HG02763 (cell line): ENCODE data around the gene IRF7.
"Not testable (repeated sequence)": the region's sequence is repeated elsewhere in the genome, so short reads cannot be mapped to it uniquely, and the experiment has no call there.

Experiments used
- ATAC-seq: cut with Tn5 transposase; IDR thresholded peaks from one replicate; pipeline ENCODE4 v1.9.1; 2021; ENCODE audit warnings: mild to moderate bottlenecking, moderate library complexity; ENCODE audit not compliant: unreplicated experiment

IRF7 gene

GRCh38 chr11:586376-587316, 29.1 kb downstream of the IRF7 start:
- no peak for ATAC-seq

DNA sequence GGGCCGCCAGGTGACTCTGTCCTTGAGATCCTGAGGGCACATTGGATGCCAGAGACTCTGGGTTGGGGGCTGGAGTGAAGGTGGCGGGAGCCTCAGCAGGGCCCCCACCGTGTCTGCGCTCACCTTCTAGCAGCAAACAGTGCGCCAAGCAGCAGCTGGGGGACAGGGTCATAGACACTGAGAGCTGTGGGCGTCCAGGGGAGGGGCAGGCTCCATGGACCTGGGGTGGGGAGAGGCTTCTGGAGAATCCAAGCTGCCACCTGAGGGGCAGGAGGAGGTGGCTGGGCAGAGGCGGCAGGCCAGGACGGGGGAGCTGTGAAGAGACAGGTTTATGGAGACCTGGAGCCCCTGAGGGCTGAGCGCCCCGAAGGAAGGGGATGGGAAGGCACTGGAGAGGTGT, 31.5 kb downstream of the IRF7 start:
- ATAC-seq = no peak

DNA sequence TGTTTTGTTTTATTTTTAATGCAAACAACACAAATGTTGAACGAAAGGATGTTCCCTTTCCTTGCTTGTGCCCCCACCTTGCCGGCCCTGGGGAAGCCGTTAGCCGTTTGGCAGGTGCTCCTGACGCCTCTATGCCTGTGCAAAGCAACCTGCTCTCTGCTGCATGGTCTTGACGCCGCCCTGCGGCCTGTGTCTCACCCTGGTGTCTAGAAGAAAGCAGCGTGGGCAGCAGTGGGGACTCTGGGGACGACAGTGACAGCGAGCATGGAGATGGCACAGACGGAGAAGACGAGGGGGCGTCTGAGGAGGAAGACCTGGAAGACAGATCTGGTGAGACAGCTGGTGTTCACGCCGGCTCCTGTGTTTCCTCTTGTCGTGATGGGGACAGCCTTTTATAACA, 34.0 kb downstream of the IRF7 start:
- ATAC-seq = no peak

- no peak for ATAC-seq
Observed at GRCh38 chr11:581342-581741, 34.4 kb downstream of the IRF7 start.

GRCh38 chr11:579830-580601, 35.7 kb downstream of the IRF7 start:
- ATAC-seq = no peak

DNA sequence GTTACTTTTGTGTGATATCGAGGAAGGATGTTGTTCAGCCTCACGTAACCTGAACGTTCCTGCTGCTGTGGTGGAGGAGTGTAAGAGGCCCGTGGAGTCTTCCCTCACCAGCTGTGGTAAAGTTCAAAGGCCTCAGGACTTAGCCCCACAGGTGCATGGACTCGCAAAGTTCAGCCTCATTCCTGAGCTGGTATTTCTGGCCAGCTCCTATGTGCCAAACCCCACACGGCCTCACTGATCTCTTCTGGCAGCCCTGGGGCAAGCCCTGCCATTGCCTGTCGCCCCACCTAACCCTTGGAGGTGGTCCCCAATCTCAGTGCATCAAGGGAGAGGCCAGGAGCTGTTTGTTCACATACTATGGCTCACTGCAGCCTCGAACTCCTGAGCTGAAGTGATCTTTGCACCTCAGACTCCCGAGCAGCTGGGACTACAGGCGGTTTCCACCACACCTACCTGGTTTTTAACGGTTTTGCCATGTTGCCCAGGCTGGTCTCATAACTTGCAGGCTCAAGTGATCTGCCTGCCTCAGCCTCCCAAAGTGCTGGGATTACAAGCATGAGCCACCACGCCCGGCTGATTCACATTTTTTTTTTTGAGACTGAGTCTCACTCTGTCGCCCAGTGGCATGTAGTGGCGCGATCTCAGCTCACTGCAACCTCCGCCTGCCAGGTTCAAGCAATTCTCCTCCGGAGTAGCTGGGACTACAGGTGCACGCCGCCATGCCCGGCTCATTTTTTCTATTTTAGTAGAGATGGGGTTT, 37.3 kb downstream of the IRF7 start:
- ATAC-seq = no peak

- ATAC-seq = no peak
Observed at GRCh38 chr11:577611-577894, 38.2 kb downstream of the IRF7 start.

DNA sequence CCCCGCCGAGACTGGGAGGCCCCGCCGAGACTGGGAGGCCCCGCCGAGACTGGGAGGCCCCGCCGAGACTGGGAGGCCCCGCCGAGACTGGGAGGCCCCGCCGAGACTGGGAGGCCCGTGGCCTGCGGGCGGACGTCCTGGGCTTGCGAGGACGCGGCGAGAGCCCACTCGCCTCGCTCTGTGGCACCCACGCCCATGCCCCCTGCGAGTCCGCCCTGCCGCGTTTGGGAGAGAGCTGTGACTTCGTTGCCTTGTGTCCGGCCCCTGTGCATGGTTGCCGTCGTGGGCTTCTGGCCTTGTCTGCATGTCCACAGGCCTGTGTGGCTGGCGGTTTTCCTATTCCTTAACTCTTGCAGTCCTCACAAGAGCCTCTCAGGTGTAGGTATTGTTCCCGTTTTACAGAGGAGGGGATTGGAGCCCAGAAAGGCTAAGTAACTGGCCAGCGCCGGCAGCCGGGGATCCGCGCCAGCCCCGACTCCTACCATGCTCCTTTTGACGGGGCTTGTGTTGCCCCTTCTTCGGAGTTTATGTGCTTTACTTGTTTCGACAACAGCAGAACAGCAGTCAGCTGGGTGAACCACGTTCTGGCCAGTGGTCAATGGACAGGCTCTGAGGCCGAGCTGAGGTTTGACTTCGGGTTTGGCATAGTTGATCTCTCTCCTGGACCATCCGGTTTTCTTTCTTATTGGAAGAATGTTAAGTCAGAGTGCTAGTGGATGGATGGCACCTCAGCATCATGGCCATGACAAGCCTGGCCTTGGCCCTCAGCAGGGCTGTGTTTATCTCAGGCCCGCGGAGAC, 38.7 kb downstream of the IRF7 start:
- ATAC-seq = no peak

DNA sequence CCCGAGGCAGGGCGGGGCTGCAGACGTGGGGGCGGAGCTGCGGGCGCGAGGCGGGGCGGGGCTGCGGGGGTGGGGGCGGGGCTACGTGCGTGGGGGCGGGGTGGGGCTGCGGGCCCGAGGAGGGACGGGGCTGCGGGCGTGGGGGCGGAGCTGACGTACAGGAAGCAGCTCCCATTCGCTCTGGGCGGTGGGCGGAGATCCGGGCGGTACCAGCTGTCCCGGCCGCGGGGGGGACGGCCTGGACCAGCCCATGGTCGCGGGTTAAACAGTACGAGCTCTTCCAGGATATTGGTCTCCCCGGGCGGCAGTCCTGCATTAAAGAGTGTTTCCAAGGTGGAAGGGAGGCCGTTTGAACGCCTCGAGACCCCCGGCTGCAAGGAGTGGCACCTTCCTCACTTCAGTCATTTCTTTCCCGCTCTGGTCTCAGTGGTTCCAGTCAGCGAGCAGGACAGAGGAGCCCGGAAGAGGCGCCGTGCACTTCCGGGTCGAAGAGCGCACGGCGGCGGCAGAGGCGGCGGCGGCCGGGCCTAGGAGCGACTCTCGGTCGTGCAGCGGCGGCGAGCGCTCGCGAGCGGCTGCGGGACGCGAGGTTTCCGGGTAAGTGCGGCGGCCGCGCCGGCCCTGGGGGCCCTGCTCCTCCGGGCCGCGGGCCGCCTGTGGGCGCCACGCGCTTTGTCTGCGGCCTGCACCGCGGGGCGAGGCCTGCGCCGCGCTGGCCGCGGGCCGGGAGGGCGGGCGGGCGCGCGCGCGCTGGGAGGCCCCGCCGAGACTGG, 39.6 kb downstream of the IRF7 start, which contains the start of gene PHRF1:
PHRF1 (plus strand) TSS at position 475 of the 773 bp plus-strand sequence. CDS start 5,043 bp downstream, outside the sequence.
- peak; percentile 88 for ATAC-seq

- peak; percentile 38 for ATAC-seq
Observed at GRCh38 chr11:575313-575995, 40.3 kb downstream of the IRF7 start.

GRCh38 chr11:574632-575312, 41.0 kb downstream of the IRF7 start:
- no peak for ATAC-seq

DNA sequence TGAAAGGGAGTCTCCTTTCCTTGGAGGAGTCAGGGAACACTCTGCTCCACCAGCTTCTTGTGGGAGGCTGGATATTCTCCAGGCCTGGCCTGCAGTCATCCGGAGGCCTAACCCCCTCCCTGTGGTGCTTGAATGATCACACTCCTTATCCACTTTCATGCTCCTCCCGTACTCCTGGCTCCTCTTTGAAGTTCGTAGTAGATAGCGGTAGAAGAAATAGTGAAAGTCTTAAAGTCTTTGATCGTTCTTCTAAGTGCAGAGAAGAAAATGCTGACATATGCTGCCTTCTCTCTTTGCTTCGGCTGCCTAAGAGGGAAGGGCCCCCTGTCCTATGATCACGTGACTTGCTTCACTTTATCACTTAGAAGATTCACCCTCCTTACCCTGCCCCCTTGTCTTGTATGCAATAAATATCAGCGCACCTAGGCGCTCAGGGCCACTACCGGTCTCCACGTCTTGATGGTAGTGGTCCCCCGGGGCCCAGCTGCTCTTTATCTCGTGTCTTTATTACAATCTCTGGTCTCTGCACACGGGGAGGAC, 41.6 kb downstream of the IRF7 start:
- not testable (repeated sequence) for ATAC-seq

DNA sequence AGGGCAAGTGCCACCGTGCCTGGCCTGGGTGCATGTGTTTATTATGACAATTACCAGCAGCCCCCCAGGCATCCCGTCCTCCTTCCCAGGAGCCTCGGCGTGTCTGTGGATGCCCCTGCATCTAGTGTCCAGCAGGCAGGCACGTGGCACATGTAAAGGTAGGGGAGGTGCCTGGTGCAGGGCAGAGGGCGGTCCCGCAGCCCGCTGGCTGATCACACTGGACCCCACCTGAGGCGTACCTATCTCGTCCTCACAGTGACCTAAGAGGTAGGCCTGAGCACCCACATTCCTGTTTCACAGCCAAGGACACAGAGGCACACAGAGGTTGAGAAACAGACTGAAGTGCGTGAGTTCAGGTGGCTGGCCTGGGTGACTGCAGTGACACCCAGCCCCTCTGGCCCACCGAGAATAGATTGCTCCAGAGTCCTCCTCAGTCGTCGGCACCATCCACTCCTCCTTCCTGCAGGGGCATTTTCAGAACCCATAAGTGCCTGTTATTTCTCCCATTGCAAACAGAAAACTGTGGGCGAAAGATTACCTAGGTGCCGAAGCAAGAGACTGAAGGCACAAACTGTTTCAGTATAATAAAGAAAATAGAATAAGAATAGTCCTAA, 42.5 kb downstream of the IRF7 start:
- ATAC-seq = no peak

- ATAC-seq = no peak
Observed at GRCh38 chr11:571802-572185, 44.0 kb downstream of the IRF7 start.

DNA sequence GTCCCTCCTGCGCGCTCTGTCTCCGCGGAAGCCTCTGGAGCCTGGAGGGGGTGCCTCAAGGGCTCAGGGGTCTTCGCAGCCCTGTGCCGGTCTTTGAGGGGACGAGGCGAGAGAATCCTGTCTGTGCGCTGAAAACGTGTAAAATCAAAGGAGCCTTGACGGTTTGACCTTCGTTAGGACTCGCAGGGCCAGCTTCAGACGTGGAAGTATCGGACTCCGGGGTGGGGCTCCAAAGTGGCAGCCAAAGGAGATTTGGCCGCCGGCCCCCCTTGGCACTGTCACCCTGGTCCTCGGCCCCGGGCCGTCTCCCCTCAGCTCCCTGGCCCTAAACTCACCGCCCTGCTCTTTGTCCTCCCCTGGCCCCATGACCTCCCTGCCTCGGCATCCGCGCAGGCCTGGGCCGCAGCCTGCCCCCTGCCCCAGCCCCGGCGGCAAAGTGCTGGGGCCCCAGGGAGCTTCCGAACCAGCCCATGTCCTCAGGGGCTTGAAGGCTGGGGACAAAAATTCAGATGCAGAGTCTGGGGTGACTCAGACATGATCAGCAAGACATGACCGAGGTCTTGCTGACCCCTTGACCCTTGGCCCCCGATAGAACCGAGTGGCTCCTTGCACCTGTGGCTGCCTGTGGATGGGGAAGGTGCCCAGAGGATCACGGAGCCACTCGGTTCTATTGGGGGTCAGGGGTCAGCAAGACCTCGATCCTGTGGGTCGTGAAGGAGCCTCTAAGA, 46.4 kb downstream of the IRF7 start:
- no peak for ATAC-seq

- peak; percentile 86 for ATAC-seq
Observed at GRCh38 chr11:568306-569157, 47.2 kb downstream of the IRF7 start.
